NCI-H1436 (cell line): ENCODE measurements around the gene SLC51A.
"Not testable (repeated sequence)": the region's sequence is repeated elsewhere in the genome, so short reads cannot be mapped to it uniquely, and the experiment has no call there.

Experiments
- DNase-seq: peaks from one replicate; lab custom pipeline; 2025; lab: John Stamatoyannopoulos, UW

Gene SLC51A

GRCh38 chr3:196193736-196194541 is 22.4 kb upstream of the SLC51A start:
- no peak for DNase-seq

DNA sequence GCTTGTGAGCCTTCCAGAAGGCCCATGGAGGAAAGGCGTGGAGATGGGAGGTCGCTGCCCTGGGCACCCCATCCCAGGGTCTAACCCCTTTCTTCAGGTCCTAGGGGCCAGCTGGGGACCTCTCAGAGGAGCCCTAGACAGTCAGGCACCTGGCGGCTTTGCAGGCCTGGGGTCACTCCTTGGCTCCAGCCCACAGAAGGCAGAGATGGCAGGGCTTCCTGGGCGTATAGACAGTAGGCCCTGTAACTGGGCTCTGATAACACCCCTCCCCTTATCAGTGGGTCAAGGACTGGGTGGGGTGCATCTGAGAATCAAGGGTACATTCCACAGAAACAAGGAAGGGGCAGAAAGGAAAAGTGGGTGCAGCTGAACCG is 21.8 kb upstream of the SLC51A start:
- no peak for DNase-seq

DNA sequence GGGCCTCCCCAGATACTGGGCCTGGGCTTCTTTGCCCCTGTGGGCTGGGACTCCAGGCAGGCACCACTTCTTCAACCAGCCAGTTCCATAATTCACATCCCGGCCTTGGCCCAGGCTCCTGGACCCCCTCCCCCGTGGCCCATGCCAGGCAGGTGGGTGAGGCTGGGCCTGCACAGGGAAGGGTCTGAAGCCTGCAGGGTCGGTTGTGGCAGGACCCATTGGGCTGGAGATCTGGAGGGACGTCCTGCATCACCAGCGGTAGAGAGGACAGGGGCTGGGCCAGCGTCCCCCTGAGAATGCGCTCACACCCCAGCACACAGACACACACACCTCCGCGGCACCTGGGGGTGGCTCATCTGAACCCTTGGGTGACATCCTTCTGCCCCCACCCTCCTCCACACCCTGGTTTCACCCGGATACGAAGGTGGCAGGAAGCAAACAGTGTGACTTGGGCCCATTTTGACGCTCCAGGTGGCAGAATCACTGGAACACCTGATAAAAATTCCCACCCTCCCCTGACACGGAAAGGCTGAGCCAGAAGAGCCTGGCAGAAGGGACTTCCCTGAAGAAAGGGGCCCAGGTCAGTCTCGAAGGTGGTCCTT is 20.6 kb upstream of the SLC51A start:
- DNase-seq, result no peak

- no peak for DNase-seq
Measured at GRCh38 chr3:196197524-196197923, 18.8 kb upstream of the SLC51A start.

GRCh38 chr3:196198081-196198675 is 18.2 kb upstream of the SLC51A start:
- DNase-seq, result no peak

- DNase-seq, result no peak
Measured at GRCh38 chr3:196198771-196199753, 17.3 kb upstream of the SLC51A start.

DNA sequence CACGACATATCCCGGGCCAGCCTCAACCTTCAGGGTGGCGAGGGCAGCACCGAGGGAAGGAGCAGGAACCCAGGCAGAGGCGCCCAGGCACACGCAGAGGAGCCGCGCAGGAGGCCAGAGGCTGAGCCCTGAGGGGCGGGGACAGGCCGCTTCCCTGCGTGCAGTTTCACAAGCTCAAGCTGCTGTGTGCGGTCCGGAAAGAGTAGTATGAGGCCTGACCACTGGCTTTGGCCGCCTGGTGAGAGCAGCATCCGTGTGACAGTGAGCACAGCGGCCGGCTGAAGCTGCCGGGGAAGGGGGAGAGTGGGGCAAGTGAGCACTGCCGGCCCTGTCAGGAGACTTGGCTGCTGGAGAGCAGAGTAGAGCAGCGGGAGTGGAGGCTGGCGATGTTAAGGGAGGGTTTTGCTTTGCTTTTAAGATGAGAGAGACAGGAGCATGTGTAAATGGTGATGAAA is 13.8 kb upstream of the SLC51A start:
- no peak for DNase-seq

DNA sequence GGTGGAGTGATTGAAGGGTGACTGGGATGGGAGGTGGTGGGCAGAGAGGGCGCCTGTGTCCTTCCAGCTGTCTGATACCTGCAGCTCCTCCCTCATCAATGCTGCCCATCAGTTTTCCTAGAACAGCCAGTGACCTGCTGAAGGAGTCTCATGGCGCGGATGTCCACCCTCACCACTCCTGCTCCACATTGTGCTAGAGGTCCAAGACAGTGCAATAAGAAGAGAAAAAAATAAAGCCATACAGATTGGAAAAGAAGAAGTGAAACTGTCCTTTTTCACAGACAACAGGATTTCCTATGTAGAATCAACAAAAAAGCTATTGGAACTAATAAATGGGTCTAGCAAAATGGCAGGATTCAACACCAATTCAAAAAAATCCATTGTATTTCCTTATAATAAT is 12.5 kb upstream of the SLC51A start:
- no peak for DNase-seq

DNA sequence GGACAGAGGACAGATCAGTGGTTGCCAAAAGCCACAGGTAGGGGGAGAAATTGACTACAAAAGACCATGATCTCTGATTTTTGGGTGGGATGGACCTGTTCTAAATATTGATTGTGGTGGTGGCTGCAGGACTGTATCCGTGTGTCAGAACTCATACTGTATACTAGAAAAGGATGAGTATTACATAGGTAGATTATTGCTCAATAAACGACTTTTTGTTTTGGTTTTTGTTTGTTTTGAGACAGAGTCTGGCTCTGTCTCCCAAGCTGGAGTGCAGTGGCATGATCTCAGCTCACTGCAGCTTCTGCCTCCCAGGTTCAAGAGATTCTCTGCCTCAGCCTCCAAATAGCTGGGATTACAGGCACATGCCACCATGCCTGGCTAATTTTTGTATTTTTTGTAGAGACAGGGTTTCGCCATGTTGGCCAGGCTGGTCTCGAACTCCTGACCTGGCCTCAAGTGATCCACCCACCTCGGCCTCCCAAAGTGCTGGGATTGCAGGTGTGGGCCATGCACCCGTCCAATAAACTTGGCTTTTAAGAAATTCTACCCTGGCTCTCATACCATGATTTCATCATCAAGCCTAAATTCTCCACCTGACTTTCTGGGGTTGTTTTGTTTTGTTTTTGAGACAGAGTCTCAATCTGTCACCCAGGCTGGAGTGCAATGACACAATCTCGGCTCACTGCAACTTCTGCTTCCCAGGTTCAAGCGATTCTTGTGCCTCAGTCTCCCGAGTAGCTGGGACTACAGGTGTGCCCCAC is 10.7 kb upstream of the SLC51A start:
- DNase-seq, result not testable (repeated sequence)

DNA sequence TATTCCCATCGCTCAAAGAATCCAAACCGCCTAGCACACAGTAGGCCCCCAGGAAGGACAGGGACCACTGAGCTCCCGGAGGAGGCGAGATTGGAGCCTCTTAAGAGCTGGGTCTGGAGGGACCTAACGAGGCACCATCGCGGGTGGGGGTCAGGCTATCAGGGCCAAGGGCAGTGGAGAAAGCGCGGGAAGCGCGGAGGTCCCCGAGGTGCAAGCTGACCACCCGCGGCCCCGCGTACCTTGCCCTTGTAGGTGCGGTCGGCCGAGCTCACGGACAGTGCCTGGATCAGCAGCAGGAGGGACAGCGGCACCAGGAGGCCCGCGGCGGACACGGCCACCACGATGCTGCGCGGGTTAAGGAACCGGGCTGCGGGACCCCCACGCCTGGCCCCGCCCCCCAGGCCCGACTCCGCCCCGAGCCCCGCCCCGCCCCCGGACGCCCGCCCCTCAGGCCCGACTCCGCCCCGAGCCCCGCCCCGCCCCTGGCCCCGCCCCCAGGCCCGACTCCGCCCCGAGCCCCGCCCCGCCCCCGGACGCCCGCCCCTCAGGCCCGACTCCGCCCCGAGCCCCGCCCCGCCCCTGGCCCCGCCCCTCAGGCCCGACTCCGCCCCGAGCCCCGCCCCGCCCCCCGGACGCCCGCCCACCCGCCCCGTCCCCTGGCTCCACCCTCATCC is 9.0 kb upstream of the SLC51A start:
- DNase-seq, result no peak

GRCh38 chr3:196207833-196208607 is 8.3 kb upstream of the SLC51A start:
- no peak for DNase-seq

DNA sequence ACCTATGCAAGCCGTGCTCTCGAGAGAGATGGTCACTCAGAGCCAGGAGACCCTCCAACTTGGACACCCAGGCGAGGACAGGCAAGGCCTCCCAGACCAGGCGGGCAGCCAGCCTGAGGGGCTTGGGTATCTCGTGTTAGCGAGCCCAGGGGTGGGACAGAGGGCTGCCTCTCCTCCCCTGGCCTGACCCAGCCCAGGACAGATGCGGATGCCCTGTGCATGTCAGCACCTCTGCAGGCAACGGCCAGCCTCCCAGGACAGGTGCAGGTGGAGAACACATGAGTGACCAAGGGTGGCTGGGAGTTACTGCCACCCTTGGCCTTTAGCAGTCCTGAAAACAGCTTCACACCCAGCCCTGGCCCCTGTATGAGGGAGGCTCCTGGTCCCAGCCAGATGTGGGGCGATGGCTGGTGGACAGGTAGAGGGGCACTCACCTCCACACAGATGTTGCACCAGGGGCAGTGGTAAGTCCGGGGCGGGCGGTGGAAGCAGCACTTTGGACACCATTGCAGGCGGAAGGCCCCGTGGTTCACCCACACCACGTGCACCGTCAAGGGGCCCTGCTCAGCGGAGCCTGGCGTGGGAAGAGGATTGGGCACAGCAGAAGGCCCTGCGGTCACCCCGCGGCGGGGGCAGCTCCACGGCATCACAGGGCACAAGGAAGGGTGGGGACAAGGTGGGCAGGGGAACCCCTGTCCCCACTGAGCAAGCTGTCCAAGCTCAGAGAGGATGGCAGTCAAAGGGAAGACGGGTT is 7.2 kb upstream of the SLC51A start:
- DNase-seq, result no peak

GRCh38 chr3:196209944-196210672 is 6.2 kb upstream of the SLC51A start:
- DNase-seq, result not testable (repeated sequence)

- DNase-seq, result no peak
Measured at GRCh38 chr3:196210673-196211556, 5.4 kb upstream of the SLC51A start, which contains the start of gene ZDHHC19. Gene ZDHHC19 (minus strand): TSS chr3:196211400. CDS start chr3:196211315, 85 bp downstream.

DNA sequence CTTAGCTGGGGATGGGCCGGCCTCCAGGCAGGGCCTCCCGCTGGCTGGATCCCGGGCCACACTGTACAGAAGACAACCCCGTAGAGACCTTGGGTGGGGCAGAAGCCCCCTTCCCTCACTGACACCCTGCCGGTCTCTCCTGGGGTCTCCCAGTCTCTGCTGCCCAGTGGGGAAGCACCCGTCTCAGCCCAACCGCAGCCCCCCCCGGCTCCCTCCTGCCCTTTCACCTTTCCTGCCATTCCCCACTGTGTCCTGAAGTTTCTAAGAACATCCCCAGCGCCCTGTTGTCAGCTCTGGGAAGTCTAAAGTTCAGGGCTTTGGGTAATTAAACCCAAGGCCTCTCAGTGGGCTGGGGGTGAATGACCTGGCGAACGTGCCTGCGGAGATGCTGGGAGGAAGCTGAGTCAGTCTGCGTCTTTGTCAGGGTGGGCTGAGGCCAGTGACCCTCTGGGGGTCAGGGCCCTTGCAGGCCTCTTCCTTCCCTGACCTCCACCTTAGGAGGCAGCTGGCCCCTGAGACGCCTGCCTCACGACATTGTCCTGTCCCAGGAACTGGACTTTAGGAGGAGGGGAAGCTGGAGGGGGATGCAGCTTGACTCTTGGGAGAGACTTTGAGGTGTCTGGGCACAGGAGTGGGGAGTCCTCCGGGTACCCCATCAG is 1.4 kb upstream of the SLC51A start:
- DNase-seq, result no peak

GRCh38 chr3:196215493-196216020 is 777 bp upstream of the SLC51A start:
- no peak for DNase-seq
